Ishikawa (cell line): ENCODE data around the gene EPHA8.

ENCODE experiments used
- CEBPB ChIP-seq: IDR thresholded peaks from 2 replicates; pipeline ENCODE4 v1.6.1; 2012
- CREB1 ChIP-seq: IDR thresholded peaks from 2 replicates; pipeline ENCODE4 v1.6.1; 2012; ENCODE audit warnings: low read depth
- EGR1 ChIP-seq: IDR thresholded peaks from 2 replicates; pipeline ENCODE4 v1.6.1; 2012
- EP300 ChIP-seq: IDR thresholded peaks from 2 replicates; pipeline ENCODE4 v1.6.1; 2012; ENCODE audit warnings: borderline replicate concordance
- FOXM1 ChIP-seq: IDR thresholded peaks from 2 replicates; pipeline ENCODE4 v1.6.1; 2012; ENCODE audit warnings: low read depth, borderline replicate concordance
- NFIC ChIP-seq: IDR thresholded peaks from 2 replicates; pipeline ENCODE4 v1.6.1; 2012
- RAD21 ChIP-seq: IDR thresholded peaks from 2 replicates; pipeline ENCODE4 v1.6.1; 2012; ENCODE audit warnings: low read depth
- REST ChIP-seq: IDR thresholded peaks from 2 replicates; pipeline ENCODE4 v1.6.1; 2012; ENCODE audit warnings: low read depth, mild to moderate bottlenecking
- TAF1 ChIP-seq: IDR thresholded peaks from 2 replicates; pipeline ENCODE4 v1.6.1; 2012; ENCODE audit warnings: low read depth, mild to moderate bottlenecking
- TCF12 ChIP-seq: IDR thresholded peaks from 2 replicates; pipeline ENCODE4 v1.6.1; 2012; ENCODE audit warnings: low read depth
- TEAD4 ChIP-seq: IDR thresholded peaks from 2 replicates; pipeline ENCODE4 v1.6.1; 2012
- YY1 ChIP-seq: IDR thresholded peaks from 2 replicates; pipeline ENCODE4 v1.6.1; 2012; ENCODE audit warnings: low read depth
- ZBTB7A ChIP-seq: IDR thresholded peaks from 2 replicates; pipeline ENCODE4 v1.6.1; 2012; ENCODE audit warnings: low read depth
- TF ChIP-seq, protein P1 (sequence below): IDR thresholded peaks from 2 replicates; pipeline ENCODE4 v1.6.1; 2012
- TF ChIP-seq, protein P2 (sequence below): IDR thresholded peaks from 2 replicates; pipeline ENCODE4 v1.6.1; 2012

Gene EPHA8

DNA sequence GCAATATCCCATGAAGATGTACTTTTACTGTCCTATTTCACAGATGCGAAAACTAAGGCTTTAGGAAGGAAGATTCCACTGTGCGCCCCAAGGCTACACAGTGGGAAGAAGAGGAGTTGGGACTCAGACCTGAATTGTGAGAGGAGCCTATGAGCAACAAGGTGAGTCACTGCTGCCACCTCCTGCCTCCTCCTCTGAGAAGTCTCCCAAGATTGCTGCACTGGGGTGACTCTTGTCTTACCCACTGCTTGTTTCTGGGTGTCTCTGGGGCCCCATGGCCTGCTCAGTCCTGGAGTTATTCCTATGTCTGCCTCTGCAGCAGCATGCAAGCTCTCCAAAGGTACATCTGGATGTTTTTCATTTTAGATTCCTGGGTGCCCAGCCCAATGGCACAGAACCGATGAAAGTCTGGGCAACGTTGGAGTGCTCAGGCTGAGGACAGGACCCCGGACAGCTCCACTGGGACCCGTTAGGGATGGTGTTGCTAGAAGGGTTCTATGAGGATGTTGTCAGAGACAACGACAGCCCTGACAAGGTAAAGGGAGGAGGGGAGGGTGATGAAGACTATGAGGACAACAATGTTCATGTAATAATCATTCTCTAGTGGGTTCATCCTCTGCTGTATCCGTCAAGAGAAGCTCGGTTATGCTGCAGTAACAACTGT, 62.1 kb downstream of the EPHA8 start:
- no peak for TF ChIP-seq TAF1
- TF ChIP-seq REST, result peak; percentile 89
- TF ChIP-seq NFIC, result no peak
- TF ChIP-seq EP300, result no peak
- TF ChIP-seq, protein P1, sequence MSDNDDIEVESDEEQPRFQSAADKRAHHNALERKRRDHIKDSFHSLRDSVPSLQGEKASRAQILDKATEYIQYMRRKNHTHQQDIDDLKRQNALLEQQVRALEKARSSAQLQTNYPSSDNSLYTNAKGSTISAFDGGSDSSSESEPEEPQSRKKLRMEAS, result no peak

- TF ChIP-seq, protein P2, sequence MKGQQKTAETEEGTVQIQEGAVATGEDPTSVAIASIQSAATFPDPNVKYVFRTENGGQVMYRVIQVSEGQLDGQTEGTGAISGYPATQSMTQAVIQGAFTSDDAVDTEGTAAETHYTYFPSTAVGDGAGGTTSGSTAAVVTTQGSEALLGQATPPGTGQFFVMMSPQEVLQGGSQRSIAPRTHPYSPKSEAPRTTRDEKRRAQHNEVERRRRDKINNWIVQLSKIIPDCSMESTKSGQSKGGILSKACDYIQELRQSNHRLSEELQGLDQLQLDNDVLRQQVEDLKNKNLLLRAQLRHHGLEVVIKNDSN, result peak; percentile 54
- TF ChIP-seq YY1, result no peak
Observed at GRCh38 chr1:22626237-22627157, 63.2 kb downstream of the EPHA8 start.

DNA sequence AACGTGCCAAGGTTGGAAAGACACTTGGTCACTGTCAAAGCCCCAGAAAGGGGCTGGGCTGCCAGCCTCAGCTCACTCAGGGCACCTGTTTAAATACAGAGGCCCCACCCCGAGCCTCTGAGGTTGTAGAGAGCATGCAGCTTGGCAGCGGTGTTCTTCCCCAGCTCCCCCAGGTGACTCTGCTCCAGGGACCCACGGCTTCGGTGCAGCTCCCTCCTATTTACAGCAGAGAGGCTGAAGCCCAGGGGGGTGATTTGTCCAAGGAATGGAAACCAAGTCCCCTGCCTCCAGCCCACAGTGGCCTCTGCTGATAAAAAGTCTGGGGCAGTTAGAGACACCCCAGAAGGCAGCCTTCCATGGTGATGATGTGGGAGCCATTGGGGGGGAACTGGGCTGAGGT, 64.0 kb downstream of the EPHA8 start:
- TF ChIP-seq YY1, result no peak
- TF ChIP-seq RAD21, result no peak
- TF ChIP-seq TEAD4, result no peak
- TF ChIP-seq, protein P1, result no peak
- no peak for TF ChIP-seq CEBPB
- no peak for TF ChIP-seq ZBTB7A
- TF ChIP-seq NFIC, result no peak
- TF ChIP-seq, protein P2, result no peak
- no peak for TF ChIP-seq CREB1
- TF ChIP-seq EP300, result no peak
- no peak for TF ChIP-seq FOXM1
- no peak for TF ChIP-seq TAF1
- TF ChIP-seq TCF12, result no peak

GRCh38 chr1:22628698-22629444, 65.6 kb downstream of the EPHA8 start:
- TF ChIP-seq CEBPB, result no peak
- no peak for TF ChIP-seq ZBTB7A
- TF ChIP-seq EP300, result no peak
- TF ChIP-seq CREB1, result no peak
- TF ChIP-seq, protein P1, result no peak

GRCh38 chr1:22629886-22630285, 66.6 kb downstream of the EPHA8 start:
- TF ChIP-seq RAD21 (no peak), TAF1 (no peak), EGR1 (no peak), ZBTB7A (no peak), TCF12 (no peak), FOXM1 (no peak), YY1 (no peak)
- TF ChIP-seq, protein P1, result no peak
- TF ChIP-seq, protein P2, result no peak

- TF ChIP-seq, protein P1, result no peak
- TF ChIP-seq ZBTB7A, result no peak
- no peak for TF ChIP-seq CREB1
- no peak for TF ChIP-seq TCF12
- TF ChIP-seq TEAD4, result no peak
- no peak for TF ChIP-seq TAF1
- TF ChIP-seq EGR1, result no peak
- TF ChIP-seq, protein P2, result no peak
- TF ChIP-seq RAD21, result no peak
- no peak for TF ChIP-seq NFIC
- no peak for TF ChIP-seq FOXM1
- TF ChIP-seq EP300, result no peak
- no peak for TF ChIP-seq CEBPB
- no peak for TF ChIP-seq REST
- TF ChIP-seq YY1, result no peak
Observed at GRCh38 chr1:22633697-22634463, 70.6 kb downstream of the EPHA8 start.
